Keratinocyte (primary cell): ENCODE results near the gene GABARAPL1.

Source experiments
- EZH2 ChIP-seq: IDR thresholded peaks from one replicate; pipeline ENCODE4 v1.6.1; 2012; ENCODE audit warnings: inconsistent platforms, mild to moderate bottlenecking, low read length, moderate library complexity
- TF ChIP-seq, protein P1 (sequence below), 3 experiments: IDR thresholded peaks in 1 of 3; conservative IDR thresholded peaks in 1 of 3; optimal IDR thresholded peaks in 1 of 3; 2 replicates in 2 of 3; 3 replicates in 1 of 3; pipeline versions ENCODE3 to v1.5.1; 2011; ENCODE audit warnings: low read length in 3 of 3, mild to moderate bottlenecking in 3 of 3, moderate library complexity in 2 of 3, control low read depth in 1 of 3, inconsistent platforms in 1 of 3; ENCODE audit not compliant: insufficient read depth in 2 of 3; ENCODE audit errors: extremely low read depth in 1 of 3

DNA sequence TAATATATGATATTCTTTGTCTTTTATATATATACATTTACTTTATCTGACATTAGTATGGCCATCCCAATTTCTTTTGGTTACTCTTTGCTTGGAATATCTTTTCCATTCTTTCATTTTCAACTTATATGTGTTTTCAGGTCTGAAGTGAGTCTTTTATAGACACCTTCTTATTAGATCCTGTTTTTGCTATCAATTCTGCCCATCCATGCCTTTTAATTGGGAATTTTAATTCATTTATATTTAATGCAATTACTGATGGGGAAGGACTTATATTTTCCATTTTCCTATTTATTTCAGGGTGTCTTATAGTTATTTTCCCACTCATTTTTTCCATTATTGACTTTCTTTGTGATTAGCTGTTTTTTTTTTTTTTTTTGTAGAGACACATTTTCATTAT lies 43.4 kb downstream of the GABARAPL1 start:
- TF ChIP-seq, protein P1, sequence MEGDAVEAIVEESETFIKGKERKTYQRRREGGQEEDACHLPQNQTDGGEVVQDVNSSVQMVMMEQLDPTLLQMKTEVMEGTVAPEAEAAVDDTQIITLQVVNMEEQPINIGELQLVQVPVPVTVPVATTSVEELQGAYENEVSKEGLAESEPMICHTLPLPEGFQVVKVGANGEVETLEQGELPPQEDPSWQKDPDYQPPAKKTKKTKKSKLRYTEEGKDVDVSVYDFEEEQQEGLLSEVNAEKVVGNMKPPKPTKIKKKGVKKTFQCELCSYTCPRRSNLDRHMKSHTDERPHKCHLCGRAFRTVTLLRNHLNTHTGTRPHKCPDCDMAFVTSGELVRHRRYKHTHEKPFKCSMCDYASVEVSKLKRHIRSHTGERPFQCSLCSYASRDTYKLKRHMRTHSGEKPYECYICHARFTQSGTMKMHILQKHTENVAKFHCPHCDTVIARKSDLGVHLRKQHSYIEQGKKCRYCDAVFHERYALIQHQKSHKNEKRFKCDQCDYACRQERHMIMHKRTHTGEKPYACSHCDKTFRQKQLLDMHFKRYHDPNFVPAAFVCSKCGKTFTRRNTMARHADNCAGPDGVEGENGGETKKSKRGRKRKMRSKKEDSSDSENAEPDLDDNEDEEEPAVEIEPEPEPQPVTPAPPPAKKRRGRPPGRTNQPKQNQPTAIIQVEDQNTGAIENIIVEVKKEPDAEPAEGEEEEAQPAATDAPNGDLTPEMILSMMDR (optimal IDR thresholded peaks at IDR 0.05 in 1 of 3, IDR thresholded peaks at IDR 0.05 in 1 of 3, conservative IDR thresholded peaks at IDR 0.05 in 1 of 3; ENCODE audit: extremely low read depth in 1 of 3, insufficient read depth in 2 of 3, low read length in 3 of 3): no peak
- no peak for TF ChIP-seq EZH2
